ENCODE measurements around the gene RBM15.

The RBM15 gene

GRCh38 chr1:110343249-110343648 lies 4.1 kb downstream of the RBM15 start:
- no peak for ATAC-seq (ENCODE audit: insufficient read depth, low read depth)
- no peaks in the 10 kb centered on the region for H3K9me3 ChIP-seq (ENCODE audit: insufficient read depth, low read length, severe bottlenecking)
- TF ChIP-seq CTCF (IDR thresholded peaks at IDR 0.05; ENCODE audit: borderline replicate concordance, extremely low read depth, low read length, poor library complexity, severe bottlenecking) (no peak), EZH2 (IDR thresholded peaks at IDR 0.05; ENCODE audit: borderline replicate concordance, low read depth, low read length, severe bottlenecking) (no peak)
- peaks cover 89% of the 10 kb centered on the region for H3K36me3 ChIP-seq (ENCODE audit: insufficient read depth, low read length)
- H3K4me1 ChIP-seq (ENCODE audit: insufficient read depth, low read length) = peaks cover 82% of the 10 kb centered on the region
- no peak overlapping the region for H2AFZ ChIP-seq (ENCODE audit: low read depth, low read length)
- H3K4me2 ChIP-seq (ENCODE audit: insufficient read depth, low read length) = peak overlapping the region; percentile 97
- peak overlapping the region; percentile 94 for H3K9ac ChIP-seq (ENCODE audit: low read depth, low read length)
- no peak overlapping the region for H3K27ac ChIP-seq (ENCODE audit: low read length)
- H4K20me1 ChIP-seq (ENCODE audit: insufficient read depth, low read length) = peaks cover 81% of the 10 kb centered on the region
- DNase-seq = no peak
- H3K4me3 ChIP-seq (ENCODE audit: low read depth in 1 of 2, low read length in 2 of 2) = peak overlapping the region; percentile 72 to 89; a peak in 3 of 4 replicates
- H3K27me3 ChIP-seq (ENCODE audit: insufficient read depth, low read length, poor library complexity) = no peaks in the 10 kb centered on the region
- peaks cover 90% of the 10 kb centered on the region for H3K79me2 ChIP-seq (ENCODE audit: insufficient read depth, low read length)

- H3K9me3 ChIP-seq (ENCODE audit: insufficient read depth, low read length, severe bottlenecking) = no peaks in the 10 kb centered on the region
- peaks cover 90% of the 10 kb centered on the region for H4K20me1 ChIP-seq (ENCODE audit: insufficient read depth, low read length)
- H3K27me3 ChIP-seq (ENCODE audit: insufficient read depth, low read length, poor library complexity) = no peaks in the 10 kb centered on the region
- H3K4me1 ChIP-seq (ENCODE audit: insufficient read depth, low read length) = peaks cover 91% of the 10 kb centered on the region
- ATAC-seq (ENCODE audit: insufficient read depth, low read depth) (no peak), DNase-seq (no peak)
- peak overlapping the region; percentile 97 for H3K4me2 ChIP-seq (ENCODE audit: insufficient read depth, low read length)
- TF ChIP-seq CTCF (IDR thresholded peaks at IDR 0.05; ENCODE audit: borderline replicate concordance, extremely low read depth, low read length, poor library complexity, severe bottlenecking) = no peak
- TF ChIP-seq EZH2 (IDR thresholded peaks at IDR 0.05; ENCODE audit: borderline replicate concordance, low read depth, low read length, severe bottlenecking) = no peak
- no peak overlapping the region for H2AFZ ChIP-seq (ENCODE audit: low read depth, low read length)
- H3K9ac ChIP-seq (ENCODE audit: low read depth, low read length) = peak overlapping the region; percentile 94
- peaks cover 99% of the 10 kb centered on the region for H3K79me2 ChIP-seq (ENCODE audit: insufficient read depth, low read length)
- H3K27ac ChIP-seq (ENCODE audit: low read length) = peak overlapping the region; percentile 13; the same call in 1 of the 2 replicates
- H3K36me3 ChIP-seq (ENCODE audit: insufficient read depth, low read length) = peaks cover 98% of the 10 kb centered on the region
- peak overlapping the region; percentile 72 to 89; a peak in 3 of 4 replicates for H3K4me3 ChIP-seq (ENCODE audit: low read depth in 1 of 2, low read length in 2 of 2)
Measured at GRCh38 chr1:110344152-110344551, 5.0 kb downstream of the RBM15 start.

- H2AFZ ChIP-seq (ENCODE audit: low read depth, low read length) = no peak overlapping the region
- no peaks in the 10 kb centered on the region for H3K27me3 ChIP-seq (ENCODE audit: insufficient read depth, low read length, poor library complexity)
Measured at GRCh38 chr1:110345480-110345879, 6.3 kb downstream of the RBM15 start.

More at GRCh38 chr1:110345480-110345879, 6.3 kb downstream of the RBM15 start:
- ATAC-seq (ENCODE audit: insufficient read depth, low read depth) = no peak
- Histone ChIP-seq H3K4me3 (ENCODE audit: low read depth in 1 of 2, low read length in 2 of 2) (peak overlapping the region in 1 of 2 experiments; percentile 22; a peak in 1 of 4 replicates), H3K79me2 (ENCODE audit: insufficient read depth, low read length) (peaks cover 100% of the 10 kb centered on the region), H3K9me3 (ENCODE audit: insufficient read depth, low read length, severe bottlenecking) (no peaks in the 10 kb centered on the region), H3K9ac (ENCODE audit: low read depth, low read length) (0 out of 2 replicates have a peak overlapping the region, but pooled peaks have one; percentile 20), H4K20me1 (ENCODE audit: insufficient read depth, low read length) (peaks cover 95% of the 10 kb centered on the region), H3K36me3 (ENCODE audit: insufficient read depth, low read length) (peaks cover 99% of the 10 kb centered on the region), H3K4me1 (ENCODE audit: insufficient read depth, low read length) (peaks cover 100% of the 10 kb centered on the region), H3K27ac (ENCODE audit: low read length) (no peak overlapping the region), H3K4me2 (ENCODE audit: insufficient read depth, low read length) (peak overlapping the region; percentile 97)
- DNase-seq = no peak
- TF ChIP-seq CTCF (IDR thresholded peaks at IDR 0.05; ENCODE audit: borderline replicate concordance, extremely low read depth, low read length, poor library complexity, severe bottlenecking) = no peak
- no peak for TF ChIP-seq EZH2 (IDR thresholded peaks at IDR 0.05; ENCODE audit: borderline replicate concordance, low read depth, low read length, severe bottlenecking)

Data from DND-41 (cell line).